NCI-H2196 (cell line): ENCODE measurements around the gene CDY2A.
"Not testable (repeated sequence)": the region's sequence is repeated elsewhere in the genome, so short reads cannot be mapped to it uniquely, and the experiment has no call there.

ENCODE experiments used
- DNase-seq: peaks from one replicate; lab custom pipeline; 2025; ENCODE audit not compliant: unreplicated experiment; lab: John Stamatoyannopoulos, UW

The CDY2A gene, protein sequence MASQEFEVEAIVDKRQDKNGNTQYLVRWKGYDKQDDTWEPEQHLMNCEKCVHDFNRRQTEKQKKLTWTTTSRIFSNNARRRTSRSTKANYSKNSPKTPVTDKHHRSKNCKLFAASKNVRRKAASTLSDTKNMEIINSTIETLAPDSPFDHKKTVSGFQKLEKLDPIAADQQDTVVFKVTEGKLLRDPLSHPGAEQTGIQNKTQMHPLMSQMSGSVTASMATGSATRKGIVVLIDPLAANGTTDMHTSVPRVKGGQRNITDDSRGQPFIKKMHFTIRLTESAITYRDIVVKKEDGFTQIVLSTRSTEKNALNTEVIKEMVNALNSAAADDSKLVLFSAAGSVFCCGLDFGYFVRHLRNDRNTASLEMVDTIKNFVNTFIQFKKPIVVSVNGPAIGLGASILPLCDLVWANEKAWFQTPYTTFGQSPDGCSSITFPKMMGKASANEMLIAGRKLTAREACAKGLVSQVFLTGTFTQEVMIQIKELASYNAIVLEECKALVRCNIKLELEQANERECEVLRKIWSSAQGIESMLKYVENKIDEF

GRCh38 chrY:18025487-18025886 is at the start of gene CDY2A:
Gene CDY2A (plus strand): TSS chrY:18025787. CDS start chrY:18026115, 328 bp downstream.
- not testable (repeated sequence) for DNase-seq

DNA sequence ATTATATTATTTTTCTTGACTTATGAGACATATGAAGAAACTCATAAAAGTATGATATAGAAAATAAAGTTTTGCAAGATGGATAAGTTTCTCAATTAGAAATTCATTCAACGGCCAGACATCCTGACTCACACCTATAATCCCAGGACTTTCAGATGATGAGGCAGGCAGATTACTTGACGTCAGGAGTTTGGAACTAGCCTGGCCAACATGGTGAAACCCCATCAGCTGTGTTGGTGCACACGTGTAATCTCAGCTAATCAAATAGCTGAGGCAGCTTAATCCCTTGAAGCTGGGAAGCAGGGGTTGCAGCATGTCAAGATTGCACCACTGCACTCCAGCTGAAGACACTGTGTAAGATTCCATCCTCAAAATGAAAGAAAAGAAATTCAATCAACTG is 28.0 kb upstream of the CDY2A start:
- not testable (repeated sequence) for DNase-seq

DNA sequence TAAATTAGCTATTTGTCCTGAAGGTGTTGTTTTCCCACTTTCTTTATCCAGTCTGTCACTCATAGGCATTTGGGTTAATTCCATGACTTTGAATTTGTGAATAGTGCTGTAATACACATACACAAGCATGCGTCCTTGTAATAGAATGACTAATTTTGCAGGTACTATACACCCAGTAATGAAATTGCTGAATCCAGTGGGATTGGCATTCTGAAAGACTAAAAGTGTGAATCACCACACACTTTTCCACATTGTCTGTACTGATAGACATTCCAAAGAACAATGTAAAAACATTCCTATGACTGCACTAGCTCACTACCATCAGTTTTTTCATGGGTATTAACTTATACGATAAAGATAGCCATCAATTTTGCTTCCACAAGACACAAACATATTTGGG is 27.3 kb upstream of the CDY2A start:
- not testable (repeated sequence) for DNase-seq

GRCh38 chrY:18023897-18024296 is 1.7 kb upstream of the CDY2A start:
- not testable (repeated sequence) for DNase-seq

DNA sequence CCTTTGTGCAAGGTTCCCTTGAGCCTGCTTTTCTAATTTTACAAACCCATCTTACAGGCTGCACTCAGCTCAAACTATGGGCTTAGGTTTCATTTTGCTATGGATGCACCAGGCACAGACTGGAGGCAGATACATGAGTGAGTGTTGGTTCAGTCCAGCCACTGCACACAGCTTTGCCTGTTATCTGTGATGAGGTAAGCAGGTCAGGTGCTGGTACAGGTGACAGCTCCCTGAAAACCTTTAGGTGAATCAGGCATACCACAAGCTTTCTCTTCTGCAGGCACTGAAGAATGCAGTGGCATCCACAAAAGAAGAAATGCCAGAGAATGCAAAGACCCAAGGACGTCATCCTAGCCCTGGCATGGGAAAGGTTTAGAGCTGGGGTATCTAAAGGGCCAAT is 3.3 kb downstream of the CDY2A start:
- not testable (repeated sequence) for DNase-seq

- not testable (repeated sequence) for DNase-seq
Observed at GRCh38 chrY:18030178-18030577, 4.6 kb downstream of the CDY2A start.

GRCh38 chrY:18034100-18034814 is 8.7 kb downstream of the CDY2A start:
- DNase-seq: not testable (repeated sequence)

DNA sequence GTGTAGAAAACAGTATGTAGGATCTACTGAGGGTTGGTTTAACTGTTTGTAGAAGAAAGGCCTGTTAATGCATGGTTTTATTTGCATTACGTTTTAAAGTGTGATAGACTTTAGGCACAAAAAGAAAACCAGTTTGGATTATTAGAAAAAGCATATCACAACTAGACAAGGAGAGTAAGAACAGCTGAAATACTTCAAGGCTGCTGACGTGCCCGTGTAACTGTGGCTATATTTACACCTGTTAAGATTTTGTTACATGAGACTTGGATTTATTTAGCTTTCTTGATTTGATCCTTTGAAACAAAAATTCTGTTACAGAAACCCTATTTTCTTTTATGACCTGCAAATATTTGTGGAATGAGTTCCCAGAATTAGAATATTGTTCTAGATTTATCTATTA is 9.3 kb downstream of the CDY2A start:
- not testable (repeated sequence) for DNase-seq

- not testable (repeated sequence) for DNase-seq
Observed at GRCh38 chrY:18044990-18045389, 19.4 kb downstream of the CDY2A start.

DNA sequence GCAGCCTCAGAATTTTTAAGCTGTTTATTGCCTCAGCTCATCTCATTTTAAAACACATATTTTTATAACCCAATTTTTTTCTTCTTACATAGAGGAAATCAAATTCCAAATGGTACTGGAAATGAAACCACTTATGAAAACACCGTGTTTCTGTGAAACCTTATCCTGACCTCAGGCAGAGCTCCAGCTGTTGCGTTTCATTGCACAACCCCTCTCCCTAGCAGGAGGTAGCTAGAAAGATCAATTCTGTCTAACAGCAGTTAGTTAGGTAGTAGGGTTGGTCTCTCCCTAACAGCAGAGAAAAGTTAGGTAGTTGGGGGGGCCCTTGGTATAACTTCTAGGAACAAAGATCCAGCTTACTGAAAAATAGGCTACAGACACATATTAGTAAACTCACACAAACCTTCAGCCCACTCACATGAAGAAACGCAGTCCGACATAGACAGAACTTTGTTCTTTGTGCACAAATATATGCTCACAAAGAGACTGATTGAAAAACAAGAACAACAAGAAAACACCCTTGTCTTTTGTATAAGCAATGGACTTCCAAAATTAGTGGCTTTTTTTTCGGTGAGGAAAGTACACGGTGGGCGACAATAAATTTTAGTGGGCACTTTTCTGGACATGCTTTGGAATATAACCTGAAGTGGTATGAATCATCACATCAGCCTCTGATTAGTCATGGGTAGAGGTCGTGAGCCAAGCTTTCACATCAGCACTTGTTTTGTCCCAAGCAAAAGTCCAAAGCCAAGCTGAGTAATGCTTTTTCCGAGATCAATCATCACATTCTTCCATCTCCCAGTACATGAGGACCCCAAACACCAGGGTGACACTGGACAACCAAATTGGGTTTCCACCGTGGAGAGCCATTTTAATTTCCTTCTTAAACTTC is 22.8 kb downstream of the CDY2A start:
- DNase-seq: not testable (repeated sequence)

GRCh38 chrY:18049061-18049460 is 23.5 kb downstream of the CDY2A start:
- not testable (repeated sequence) for DNase-seq

DNA sequence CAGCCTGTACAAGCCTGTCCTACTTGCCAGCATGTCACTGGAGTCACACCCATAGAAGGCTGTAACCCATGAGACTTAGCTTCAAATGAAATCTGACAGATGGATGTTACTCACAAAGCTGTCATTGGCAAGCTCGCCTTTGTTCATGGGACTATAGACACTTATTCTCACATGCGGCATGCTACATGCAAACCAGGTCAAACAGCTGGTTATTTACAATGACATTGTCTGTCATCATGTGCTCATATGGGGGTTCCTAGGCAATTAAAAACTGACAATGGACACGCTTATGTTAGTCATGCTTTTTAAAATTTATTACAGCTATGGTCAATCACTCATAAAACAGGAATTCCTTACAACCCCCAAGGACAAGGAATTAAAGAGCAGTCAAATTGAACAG is 30.9 kb downstream of the CDY2A start:
- not testable (repeated sequence) for DNase-seq

GRCh38 chrY:18073464-18073863 is 47.9 kb downstream of the CDY2A start:
- not testable (repeated sequence) for DNase-seq
